WTC11 (cell line): Measurements from ENCODE around the gene CSF1.

Source experiments
- CTCF ChIP-seq: fragments of 200-600 bp; IDR thresholded peaks from 2 replicates; pipeline ENCODE4 v1.8.0; 2022; ENCODE audit warnings: antibody characterized with exemption
- FOXP4 ChIP-seq: sonication (generic); formaldehyde crosslinking; IDR thresholded peaks from 2 replicates; pipeline ENCODE4 v1.8.0; 2022; ENCODE audit warnings: mild to moderate bottlenecking, missing genetic modification reagents
- MAX ChIP-seq: sonication (generic); formaldehyde crosslinking; IDR thresholded peaks from 2 replicates; pipeline ENCODE4 v1.8.0; 2022; ENCODE audit warnings: mild to moderate bottlenecking, missing genetic modification reagents
- OVOL2 ChIP-seq: fragments of 250-450 bp; sonication (Bioruptor Pico); IDR thresholded peaks from 2 replicates; pipeline ENCODE4 v1.9.0; 2021; ENCODE audit warnings: mild to moderate bottlenecking, borderline replicate concordance
- PRDM15 ChIP-seq: sonication (generic); formaldehyde crosslinking; IDR thresholded peaks from 2 replicates; pipeline ENCODE4 v1.8.0; 2022; ENCODE audit warnings: missing genetic modification reagents
- USF2 ChIP-seq: sonication (generic); formaldehyde crosslinking; IDR thresholded peaks from 2 replicates; pipeline ENCODE4 v1.8.1; 2023; ENCODE audit warnings: mild to moderate bottlenecking, missing genetic modification reagents, moderate library complexity
- ZNF425 ChIP-seq: fragments of 250-450 bp; sonication (Bioruptor Pico); conservative IDR thresholded peaks from 2 replicates; pipeline ENCODE4 v1.9.0; 2021; ENCODE audit warnings: mild to moderate bottlenecking

GRCh38 chr1:109877317-109877771 is 33.3 kb upstream of the CSF1 start:
- no peak for TF ChIP-seq CTCF
- no peak for TF ChIP-seq USF2 (CRISPR knock-in tag)
- TF ChIP-seq PRDM15 (CRISPR knock-in tag), result no peak
- no peak for TF ChIP-seq ZNF425 (CRISPR knock-in tag)
- no peak for TF ChIP-seq OVOL2 (CRISPR knock-in tag)
- TF ChIP-seq FOXP4 (CRISPR knock-in tag), result no peak
- TF ChIP-seq MAX, result 0 out of 2 replicates have a peak, but pooled peaks have one; percentile 37
